ENCODE data around the gene HTR1E.

The HTR1E gene

DNA sequence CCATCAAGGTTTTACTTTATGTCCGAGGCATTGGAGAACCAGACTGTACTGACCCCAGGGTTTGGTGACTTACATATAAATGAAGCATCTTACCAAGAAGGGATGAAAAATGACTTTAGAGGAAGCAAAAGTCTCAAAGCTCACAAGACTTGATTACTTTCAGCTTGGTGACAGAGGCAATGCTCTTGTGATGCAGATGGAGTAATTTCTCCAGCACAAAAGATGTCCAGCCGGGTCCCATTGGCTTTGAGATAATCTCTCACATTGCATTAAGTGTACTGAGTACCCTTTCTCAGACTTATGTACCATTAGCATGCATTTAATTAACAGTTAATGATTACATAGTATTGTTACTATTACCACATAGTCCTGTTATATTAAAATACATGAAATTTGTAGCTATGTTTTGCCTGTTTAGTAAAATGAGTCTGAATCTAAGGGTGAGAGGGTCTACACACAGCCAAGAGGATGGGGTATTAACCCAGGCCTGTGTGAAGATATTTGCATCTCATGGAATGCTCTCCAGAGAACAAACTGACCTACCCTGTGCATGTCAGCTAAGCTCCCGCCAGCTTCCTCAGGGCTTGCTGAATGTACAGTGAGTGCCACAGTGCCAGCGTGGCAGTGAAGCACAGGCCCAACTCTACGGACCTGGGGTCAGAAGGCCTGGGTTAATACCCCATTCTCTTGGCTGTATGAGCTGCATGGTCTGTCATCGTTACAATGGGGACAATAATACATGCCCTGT lies 5.6 kb downstream of the HTR1E start:
- no peak for ATAC-seq
- TF ChIP-seq RARB (CRISPR knock-in tag; IDR thresholded peaks at IDR 0.05) (no peak), CSDC2 (CRISPR knock-in tag; IDR thresholded peaks at IDR 0.05) (no peak), ARNTL (CRISPR knock-in tag; IDR thresholded peaks at IDR 0.05; ENCODE audit: borderline replicate concordance, low read depth) (no peak), ZNF8 (CRISPR knock-in tag; IDR thresholded peaks at IDR 0.05) (no peak), ZC3H10 (CRISPR knock-in tag; IDR thresholded peaks at IDR 0.05) (no peak), ZFP30 (CRISPR knock-in tag; IDR thresholded peaks at IDR 0.05) (no peak)

GRCh38 chr6:86943819-86944407 lies 6.6 kb downstream of the HTR1E start:
- no peak for ATAC-seq
- no peak for TF ChIP-seq CREB5 (CRISPR knock-in tag; IDR thresholded peaks at IDR 0.05; ENCODE audit: low read depth)
- TF ChIP-seq, protein P1, sequence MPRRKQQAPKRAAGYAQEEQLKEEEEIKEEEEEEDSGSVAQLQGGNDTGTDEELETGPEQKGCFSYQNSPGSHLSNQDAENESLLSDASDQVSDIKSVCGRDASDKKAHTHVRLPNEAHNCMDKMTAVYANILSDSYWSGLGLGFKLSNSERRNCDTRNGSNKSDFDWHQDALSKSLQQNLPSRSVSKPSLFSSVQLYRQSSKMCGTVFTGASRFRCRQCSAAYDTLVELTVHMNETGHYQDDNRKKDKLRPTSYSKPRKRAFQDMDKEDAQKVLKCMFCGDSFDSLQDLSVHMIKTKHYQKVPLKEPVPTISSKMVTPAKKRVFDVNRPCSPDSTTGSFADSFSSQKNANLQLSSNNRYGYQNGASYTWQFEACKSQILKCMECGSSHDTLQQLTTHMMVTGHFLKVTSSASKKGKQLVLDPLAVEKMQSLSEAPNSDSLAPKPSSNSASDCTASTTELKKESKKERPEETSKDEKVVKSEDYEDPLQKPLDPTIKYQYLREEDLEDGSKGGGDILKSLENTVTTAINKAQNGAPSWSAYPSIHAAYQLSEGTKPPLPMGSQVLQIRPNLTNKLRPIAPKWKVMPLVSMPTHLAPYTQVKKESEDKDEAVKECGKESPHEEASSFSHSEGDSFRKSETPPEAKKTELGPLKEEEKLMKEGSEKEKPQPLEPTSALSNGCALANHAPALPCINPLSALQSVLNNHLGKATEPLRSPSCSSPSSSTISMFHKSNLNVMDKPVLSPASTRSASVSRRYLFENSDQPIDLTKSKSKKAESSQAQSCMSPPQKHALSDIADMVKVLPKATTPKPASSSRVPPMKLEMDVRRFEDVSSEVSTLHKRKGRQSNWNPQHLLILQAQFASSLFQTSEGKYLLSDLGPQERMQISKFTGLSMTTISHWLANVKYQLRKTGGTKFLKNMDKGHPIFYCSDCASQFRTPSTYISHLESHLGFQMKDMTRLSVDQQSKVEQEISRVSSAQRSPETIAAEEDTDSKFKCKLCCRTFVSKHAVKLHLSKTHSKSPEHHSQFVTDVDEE (CRISPR knock-in tag; IDR thresholded peaks at IDR 0.05) = no peak
- no peak for TF ChIP-seq ARNTL (CRISPR knock-in tag; IDR thresholded peaks at IDR 0.05; ENCODE audit: borderline replicate concordance, low read depth)
- TF ChIP-seq PPARA (CRISPR knock-in tag; IDR thresholded peaks at IDR 0.05; ENCODE audit: borderline replicate concordance) = no peak

DNA sequence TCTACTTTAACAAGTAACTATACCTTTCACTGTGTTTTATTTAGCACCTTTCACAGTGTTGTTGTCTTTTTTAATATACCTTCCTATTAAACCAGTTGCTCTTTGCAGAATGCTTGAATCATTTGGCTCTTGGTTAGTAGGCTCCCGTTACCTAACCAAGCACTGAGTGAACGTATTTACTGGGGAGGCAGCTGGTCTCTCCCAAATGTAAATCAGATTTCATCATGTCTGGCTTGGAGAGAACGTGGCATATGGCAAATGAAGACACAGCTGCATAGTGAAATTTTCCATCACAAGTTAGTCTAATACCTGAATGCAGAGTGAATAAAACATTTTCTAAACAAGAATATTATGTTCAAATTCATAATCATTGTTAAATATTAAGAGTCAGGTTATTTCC lies 12.4 kb downstream of the HTR1E start:
- no peak for ATAC-seq
- TF ChIP-seq ZNF565 (CRISPR knock-in tag; conservative IDR thresholded peaks at IDR 0.05; ENCODE audit: low read depth) = no peak
- no peak for TF ChIP-seq SNAI2 (CRISPR knock-in tag; IDR thresholded peaks at IDR 0.05)
- TF ChIP-seq ARNTL (CRISPR knock-in tag; IDR thresholded peaks at IDR 0.05; ENCODE audit: borderline replicate concordance, low read depth) = no peak
- TF ChIP-seq, protein P2, sequence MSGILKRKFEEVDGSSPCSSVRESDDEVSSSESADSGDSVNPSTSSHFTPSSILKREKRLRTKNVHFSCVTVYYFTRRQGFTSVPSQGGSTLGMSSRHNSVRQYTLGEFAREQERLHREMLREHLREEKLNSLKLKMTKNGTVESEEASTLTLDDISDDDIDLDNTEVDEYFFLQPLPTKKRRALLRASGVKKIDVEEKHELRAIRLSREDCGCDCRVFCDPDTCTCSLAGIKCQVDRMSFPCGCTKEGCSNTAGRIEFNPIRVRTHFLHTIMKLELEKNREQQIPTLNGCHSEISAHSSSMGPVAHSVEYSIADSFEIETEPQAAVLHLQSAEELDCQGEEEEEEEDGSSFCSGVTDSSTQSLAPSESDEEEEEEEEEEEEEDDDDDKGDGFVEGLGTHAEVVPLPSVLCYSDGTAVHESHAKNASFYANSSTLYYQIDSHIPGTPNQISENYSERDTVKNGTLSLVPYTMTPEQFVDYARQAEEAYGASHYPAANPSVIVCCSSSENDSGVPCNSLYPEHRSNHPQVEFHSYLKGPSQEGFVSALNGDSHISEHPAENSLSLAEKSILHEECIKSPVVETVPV (CRISPR knock-in tag; IDR thresholded peaks at IDR 0.05) = no peak
- TF ChIP-seq, protein P1 (CRISPR knock-in tag; IDR thresholded peaks at IDR 0.05) = no peak

- ATAC-seq = no peak
- TF ChIP-seq ESRRG (CRISPR knock-in tag; IDR thresholded peaks at IDR 0.05) (no peak), GLIS3 (CRISPR knock-in tag; IDR thresholded peaks at IDR 0.05) (no peak), ZFP30 (CRISPR knock-in tag; IDR thresholded peaks at IDR 0.05) (no peak), CSDC2 (CRISPR knock-in tag; IDR thresholded peaks at IDR 0.05) (no peak), BACH2 (CRISPR knock-in tag; IDR thresholded peaks at IDR 0.05; ENCODE audit: borderline replicate concordance) (no peak), CREB5 (CRISPR knock-in tag; IDR thresholded peaks at IDR 0.05; ENCODE audit: low read depth) (no peak), TCF4 (CRISPR knock-in tag; IDR thresholded peaks at IDR 0.05; ENCODE audit: borderline replicate concordance) (no peak), ZFP3 (CRISPR knock-in tag; IDR thresholded peaks at IDR 0.05) (no peak), SNAI2 (CRISPR knock-in tag; IDR thresholded peaks at IDR 0.05) (no peak)
- TF ChIP-seq, protein P1 (CRISPR knock-in tag; IDR thresholded peaks at IDR 0.05) = no peak
- TF ChIP-seq, protein P2 (CRISPR knock-in tag; IDR thresholded peaks at IDR 0.05) = no peak
These were observed 15.7 kb downstream of the HTR1E start for GRCh38 chr6:86952991-86953390.

Data from SK-N-SH treated with all-trans-retinoic acid at 6 μM for 48 hours (cell line).